CD4-positive, CD25-positive, alpha-beta regulatory T cell (primary cell): Measurements from ENCODE around the gene LIM2. TPM values are rescaled to one million over a fixed set of nuclear protein-coding genes. Genes with fewer than 3 reads are reported as not detected.

Experiments used
- ATAC-seq, 2 donors: fragments of 150-1000 bp; cut with Tn5 transposase; one replicate each; pipeline ENCODE4 v1.10.0; 2021; ENCODE audit warnings: low read depth in 2 of 2, moderate number of reproducible peaks in 2 of 2, moderate library complexity in 1 of 2
- DNase-seq, 3 donors: peaks; one replicate each; pipeline versions ENCODE4 v3.0.0 to v3.0.0-alpha.2; 2012 to 2022; ENCODE audit warnings: mixed read lengths in 1 of 3
- H3K27ac ChIP-seq: one replicate; pipeline ENCODE4 v1.7.0; 2013; ENCODE audit warnings: mild to moderate bottlenecking, low read length; ENCODE audit not compliant: insufficient read depth, poor library complexity, severe bottlenecking
- H3K27me3 ChIP-seq: one replicate; pipeline ENCODE4 v1.7.0; 2013; ENCODE audit warnings: low read length; ENCODE audit not compliant: control insufficient read depth, insufficient read depth
- H3K36me3 ChIP-seq: one replicate; pipeline ENCODE4 v1.7.0; 2013; ENCODE audit warnings: mild to moderate bottlenecking, low read length, moderate library complexity; ENCODE audit not compliant: control insufficient read depth, insufficient read depth
- H3K4me1 ChIP-seq: 2 replicates; pipeline ENCODE4 v1.7.0; 2013; ENCODE audit warnings: mild to moderate bottlenecking, low read length; ENCODE audit not compliant: insufficient read depth, control insufficient read depth, poor library complexity, severe bottlenecking
- H3K4me3 ChIP-seq: one replicate; pipeline ENCODE4 v1.7.0; 2013; ENCODE audit warnings: low read depth, mild to moderate bottlenecking, low read length, moderate library complexity
- H3K9me3 ChIP-seq, 2 experiments: 1 replicate in 1 of 2; 2 replicates in 1 of 2; pipeline ENCODE4 v1.7.0; 2013; ENCODE audit warnings: low read length in 2 of 2, mild to moderate bottlenecking in 1 of 2, moderate library complexity in 1 of 2; ENCODE audit not compliant: control insufficient read depth in 2 of 2
- H3K27ac Mint-ChIP-seq, 3 donors: one replicate each; pipeline ENCODE4 v1.8.0; 2020 to 2022; ENCODE audit warnings: mild to moderate bottlenecking in 3 of 3, mixed read lengths in 3 of 3, moderate library complexity in 2 of 3
- H3K27me3 Mint-ChIP-seq: one replicate; pipeline ENCODE4 v1.8.0; 2022; ENCODE audit warnings: mild to moderate bottlenecking, mixed read lengths
- H3K36me3 Mint-ChIP-seq: one replicate; pipeline ENCODE4 v1.8.0; 2020; ENCODE audit warnings: mixed read lengths
- H3K4me1 Mint-ChIP-seq, 4 donors: one replicate each; pipeline ENCODE4 v1.8.0; 2020 to 2022; ENCODE audit warnings: mixed read lengths in 4 of 4, mild to moderate bottlenecking in 1 of 4
- H3K4me3 Mint-ChIP-seq, 4 donors: one replicate each; pipeline ENCODE4 v1.8.0; 2020 to 2022; ENCODE audit warnings: mild to moderate bottlenecking in 4 of 4, mixed read lengths in 4 of 4, moderate library complexity in 3 of 4
- H3K9me3 Mint-ChIP-seq, 7 donors: one replicate each; pipeline ENCODE4 v1.8.0; 2020 to 2022; ENCODE audit warnings: mixed read lengths in 7 of 7, mild to moderate bottlenecking in 3 of 7, moderate library complexity in 2 of 7
- polyA plus RNA-seq, 4 donors: library from polyadenylated mRNA; unstranded; fragments of 300-500 nt; fragmentation: Illumina TruSeq; gene quantifications; one replicate each; pipeline ENCODE4 v1.2.3, GENCODE V29; 2021
- total RNA-seq: library from RNA; stranded (reverse); gene quantifications from one replicate; pipeline ENCODE4 v1.2.3, GENCODE V29; 2022

LIM2 gene
- total and polyA plus RNA-seq, 5 donors from 2014 or later: not detected

- H3K27ac Mint-ChIP-seq: no peak overlapping the region
- no peak overlapping the region for H3K27ac ChIP-seq
- no peak for DNase-seq
- H3K4me3 ChIP-seq: no peak overlapping the region
- H3K36me3 Mint-ChIP-seq: no peaks in the 10 kb centered on the region
- H3K27me3 ChIP-seq: no peaks in the 10 kb centered on the region
- peaks cover 7% of the 10 kb centered on the region for H3K4me1 ChIP-seq
- no peaks in the 10 kb centered on the region for H3K27me3 Mint-ChIP-seq
- H3K9me3 Mint-ChIP-seq: peaks cover 0 to 2% (median 0%) of the 10 kb centered on the region in 7 donors
- H3K4me3 Mint-ChIP-seq: peak overlapping the region in 1 of 4 donors; percentile 2
- peaks cover 10 to 27% (median 15%) of the 10 kb centered on the region in 4 donors for H3K4me1 Mint-ChIP-seq
- no peaks in the 10 kb centered on the region for H3K9me3 ChIP-seq
- H3K36me3 ChIP-seq: no peaks in the 10 kb centered on the region
- ATAC-seq: no peak
These were observed 8.4 kb upstream of the LIM2 start for GRCh38 chr19:51396175-51396574.

GRCh38 chr19:51394050-51394836 is 6.5 kb upstream of the LIM2 start:
- H3K4me3 Mint-ChIP-seq: peak overlapping the region; percentile 74 to 94 (median 88)
- no peaks in the 10 kb centered on the region for H3K9me3 ChIP-seq
- DNase-seq (peak; percentile 83 to 99 (median 91)), ATAC-seq (peak; percentile 96 to 97)
- no peaks in the 10 kb centered on the region for H3K36me3 ChIP-seq
- H3K27me3 Mint-ChIP-seq: no peaks in the 10 kb centered on the region
- H3K27ac ChIP-seq: peak overlapping the region; percentile 59
- H3K9me3 Mint-ChIP-seq: peaks cover 0 to 2% (median 0%) of the 10 kb centered on the region in 7 donors
- peaks cover 10 to 30% (median 16%) of the 10 kb centered on the region in 4 donors for H3K4me1 Mint-ChIP-seq
- H3K36me3 Mint-ChIP-seq: no peaks in the 10 kb centered on the region
- peak overlapping the region; percentile 94 for H3K4me3 ChIP-seq
- peaks cover 7% of the 10 kb centered on the region for H3K4me1 ChIP-seq
- no peaks in the 10 kb centered on the region for H3K27me3 ChIP-seq
- peak overlapping the region; percentile 80 to 91 (median 88) for H3K27ac Mint-ChIP-seq

- Mint-ChIP-seq H3K27ac (peak overlapping the region in 1 of 3 donors; percentile 25), H3K36me3 (no peaks in the 10 kb centered on the region), H3K4me3 (peak overlapping the region in 1 of 4 donors; percentile 75), H3K27me3 (no peaks in the 10 kb centered on the region), H3K9me3 (peaks cover 0 to 2% (median 0%) of the 10 kb centered on the region in 7 donors), H3K4me1 (peaks cover 6 to 22% (median 14%) of the 10 kb centered on the region in 4 donors)
- H3K4me1 ChIP-seq: peaks cover 7% of the 10 kb centered on the region
- ATAC-seq: no peak
- no peak overlapping the region for H3K4me3 ChIP-seq
- H3K9me3 ChIP-seq: no peaks in the 10 kb centered on the region
- H3K27ac ChIP-seq: no peak overlapping the region
- H3K36me3 ChIP-seq: no peaks in the 10 kb centered on the region
- no peaks in the 10 kb centered on the region for H3K27me3 ChIP-seq
- no peak for DNase-seq
These were observed 4.9 kb upstream of the LIM2 start for GRCh38 chr19:51392701-51393100.

- Histone ChIP-seq H3K27ac (no peak overlapping the region), H3K36me3 (no peaks in the 10 kb centered on the region), H3K27me3 (no peaks in the 10 kb centered on the region), H3K4me3 (no peak overlapping the region), H3K4me1 (peaks cover 7% of the 10 kb centered on the region), H3K9me3 (no peaks in the 10 kb centered on the region)
- peak overlapping the region in 1 of 4 donors; percentile 81 for H3K4me3 Mint-ChIP-seq
- ATAC-seq: no peak
- H3K9me3 Mint-ChIP-seq: no peaks in the 10 kb centered on the region
- H3K4me1 Mint-ChIP-seq: peaks cover 6 to 22% (median 13%) of the 10 kb centered on the region in 4 donors
- H3K27me3 Mint-ChIP-seq: no peaks in the 10 kb centered on the region
- H3K36me3 Mint-ChIP-seq: no peaks in the 10 kb centered on the region
- DNase-seq: no peak
- no peak overlapping the region for H3K27ac Mint-ChIP-seq
These were observed 3.4 kb upstream of the LIM2 start for GRCh38 chr19:51391073-51391611.

GRCh38 chr19:51389143-51389542 is 1.4 kb upstream of the LIM2 start:
- Mint-ChIP-seq H3K4me1 (peaks cover 3 to 13% (median 7%) of the 10 kb centered on the region in 4 donors), H3K27ac (no peak overlapping the region), H3K4me3 (no peak overlapping the region), H3K9me3 (no peaks in the 10 kb centered on the region), H3K27me3 (no peaks in the 10 kb centered on the region), H3K36me3 (no peaks in the 10 kb centered on the region)
- no peak for DNase-seq
- Histone ChIP-seq H3K27ac (no peak overlapping the region), H3K4me1 (no peaks in the 10 kb centered on the region), H3K4me3 (no peak overlapping the region), H3K36me3 (no peaks in the 10 kb centered on the region), H3K27me3 (no peaks in the 10 kb centered on the region), H3K9me3 (no peaks in the 10 kb centered on the region)
- ATAC-seq: no peak

GRCh38 chr19:51386882-51387520 is 773 bp downstream of the LIM2 start:
- ATAC-seq: no peak
- Mint-ChIP-seq H3K4me1 (peaks cover 0 to 7% (median 2%) of the 10 kb centered on the region in 4 donors), H3K36me3 (no peaks in the 10 kb centered on the region), H3K27ac (no peak overlapping the region), H3K4me3 (no peak overlapping the region), H3K9me3 (no peaks in the 10 kb centered on the region), H3K27me3 (no peaks in the 10 kb centered on the region)
- H3K27ac ChIP-seq: no peak overlapping the region
- H3K27me3 ChIP-seq: no peaks in the 10 kb centered on the region
- no peak for DNase-seq
- no peak overlapping the region for H3K4me3 ChIP-seq
- no peaks in the 10 kb centered on the region for H3K9me3 ChIP-seq
- no peaks in the 10 kb centered on the region for H3K4me1 ChIP-seq
- no peaks in the 10 kb centered on the region for H3K36me3 ChIP-seq

GRCh38 chr19:51382004-51382403 is 5.8 kb downstream of the LIM2 start:
- no peak overlapping the region for H3K27ac Mint-ChIP-seq
- H3K27me3 Mint-ChIP-seq: no peaks in the 10 kb centered on the region
- ATAC-seq (no peak), DNase-seq (no peak)
- Histone ChIP-seq H3K27ac (no peak overlapping the region), H3K27me3 (no peaks in the 10 kb centered on the region), H3K4me1 (no peaks in the 10 kb centered on the region), H3K4me3 (no peak overlapping the region), H3K36me3 (no peaks in the 10 kb centered on the region), H3K9me3 (peaks cover 0 to 5% of the 10 kb centered on the region in 2 experiments)
- H3K4me1 Mint-ChIP-seq: peaks cover 0 to 2% (median 0%) of the 10 kb centered on the region in 4 donors
- H3K9me3 Mint-ChIP-seq: peaks cover 0 to 3% (median 0%) of the 10 kb centered on the region in 7 donors
- no peaks in the 10 kb centered on the region for H3K36me3 Mint-ChIP-seq
- no peak overlapping the region for H3K4me3 Mint-ChIP-seq
